Gastroesophageal sphincter (tissue), 3 donors: ENCODE measurements around the gene MSL3B.

Experiments used
- CTCF ChIP-seq, 4 experiments: fragments of 200-600 bp in 2 of 4; fragments of 450-650 bp in 2 of 4; sonication (generic) in 1 of 4; IDR thresholded peaks; one replicate each; pipeline ENCODE4 v1.5.1; 2017 to 2019; ENCODE audit warnings: antibody characterized with exemption in 4 of 4, mild to moderate bottlenecking in 2 of 4, moderate library complexity in 2 of 4
- EP300 ChIP-seq: sonication (generic); formaldehyde crosslinking; IDR thresholded peaks from one replicate; pipeline ENCODE4 v1.6.1; 2017; ENCODE audit warnings: antibody characterized with exemption, mild to moderate bottlenecking
- POLR2A ChIP-seq, 2 donors: fragments of 450-650 bp; IDR thresholded peaks; one replicate each; pipeline ENCODE4 v1.6.1; 2017; ENCODE audit warnings: antibody characterized with exemption in 2 of 2, mild to moderate bottlenecking in 2 of 2, moderate library complexity in 1 of 2
- POLR2AphosphoS5 ChIP-seq: sonication (generic); formaldehyde crosslinking; IDR thresholded peaks from one replicate; pipeline ENCODE4 v1.6.1; 2017; ENCODE audit warnings: antibody characterized with exemption

- no peak for TF ChIP-seq EP300
- TF ChIP-seq CTCF (IDR thresholded peaks at IDR 0.05), result no peak
- no peak for TF ChIP-seq POLR2AphosphoS5
- TF ChIP-seq POLR2A (IDR thresholded peaks at IDR 0.05), result no peak
Observed at GRCh38 chr2:233841183-233841582, 27.0 kb downstream of the MSL3B start.
